RWPE2 (cell line): ENCODE results near the gene SCARF1.

Experiments used
- ATAC-seq: fragments of 200-7000 bp; cut with Tn5 transposase; 3 replicates; pipeline ENCODE4 v1.9.1; 2021; ENCODE audit warnings: low read depth
- DNase-seq: peaks from one replicate; pipeline ENCODE4 v3.0.0-alpha.2; 2020; ENCODE audit warnings: low spot score
- H3K27ac ChIP-seq: fragments of 450-650 bp; 2 replicates; pipeline ENCODE4 v1.5.1; 2017; ENCODE audit warnings: mild to moderate bottlenecking; ENCODE audit not compliant: poor library complexity, severe bottlenecking
- H3K27me3 ChIP-seq: fragments of 250-450 bp; sonication (Bioruptor Pico); 2 replicates; pipeline ENCODE4 v1.5.1; 2021; ENCODE audit warnings: mild to moderate bottlenecking, moderate library complexity; ENCODE audit not compliant: insufficient read depth, poor library complexity, severe bottlenecking
- H3K36me3 ChIP-seq: fragments of 250-450 bp; sonication (Bioruptor Pico); 2 replicates; pipeline ENCODE4 v1.5.1; 2020; ENCODE audit warnings: low read depth, mild to moderate bottlenecking, moderate library complexity
- H3K4me1 ChIP-seq: fragments of 250-450 bp; sonication (Bioruptor Pico); 2 replicates; pipeline ENCODE4 v1.5.1; 2021; ENCODE audit warnings: mild to moderate bottlenecking, moderate library complexity; ENCODE audit not compliant: insufficient read depth, poor library complexity, severe bottlenecking
- H3K4me3 ChIP-seq: fragments of 250-450 bp; sonication (Bioruptor Pico); 2 replicates; pipeline ENCODE4 v1.5.1; 2021; ENCODE audit warnings: mild to moderate bottlenecking, moderate library complexity; ENCODE audit not compliant: severe bottlenecking
- H3K9me3 ChIP-seq: fragments of 250-450 bp; sonication (Bioruptor Pico); 2 replicates; pipeline ENCODE4 v1.5.1; 2021; ENCODE audit warnings: mild to moderate bottlenecking, moderate library complexity; ENCODE audit not compliant: severe bottlenecking
- TF ChIP-seq, protein P1 (sequence below): fragments of 450-650 bp; IDR thresholded peaks from one replicate; pipeline ENCODE4 v1.5.1; 2017; ENCODE audit warnings: mild to moderate bottlenecking, moderate library complexity; ENCODE audit not compliant: poor library complexity, severe bottlenecking

SCARF1 gene

DNA sequence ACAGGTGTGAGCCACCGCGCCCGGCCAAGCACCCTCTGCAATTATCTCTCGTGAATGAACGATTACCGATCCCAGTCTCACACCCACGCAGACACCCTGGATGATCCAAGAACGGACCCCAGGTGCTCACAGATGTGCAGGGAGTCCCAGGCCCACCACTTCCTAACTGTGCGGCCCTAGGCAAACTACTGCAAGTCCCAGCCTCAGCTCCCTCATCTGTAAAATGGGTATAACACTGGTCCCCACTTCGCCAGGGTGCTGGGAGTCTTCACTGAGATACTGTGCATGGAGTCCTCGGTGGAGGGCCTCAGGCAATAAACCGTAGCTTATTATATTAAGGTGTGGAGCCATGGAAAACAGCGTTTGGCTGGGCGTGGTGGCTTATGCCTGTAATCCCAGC, 61.4 kb downstream of the SCARF1 start:
- no peak overlapping the region for H3K4me3 ChIP-seq
- TF ChIP-seq, protein P1, sequence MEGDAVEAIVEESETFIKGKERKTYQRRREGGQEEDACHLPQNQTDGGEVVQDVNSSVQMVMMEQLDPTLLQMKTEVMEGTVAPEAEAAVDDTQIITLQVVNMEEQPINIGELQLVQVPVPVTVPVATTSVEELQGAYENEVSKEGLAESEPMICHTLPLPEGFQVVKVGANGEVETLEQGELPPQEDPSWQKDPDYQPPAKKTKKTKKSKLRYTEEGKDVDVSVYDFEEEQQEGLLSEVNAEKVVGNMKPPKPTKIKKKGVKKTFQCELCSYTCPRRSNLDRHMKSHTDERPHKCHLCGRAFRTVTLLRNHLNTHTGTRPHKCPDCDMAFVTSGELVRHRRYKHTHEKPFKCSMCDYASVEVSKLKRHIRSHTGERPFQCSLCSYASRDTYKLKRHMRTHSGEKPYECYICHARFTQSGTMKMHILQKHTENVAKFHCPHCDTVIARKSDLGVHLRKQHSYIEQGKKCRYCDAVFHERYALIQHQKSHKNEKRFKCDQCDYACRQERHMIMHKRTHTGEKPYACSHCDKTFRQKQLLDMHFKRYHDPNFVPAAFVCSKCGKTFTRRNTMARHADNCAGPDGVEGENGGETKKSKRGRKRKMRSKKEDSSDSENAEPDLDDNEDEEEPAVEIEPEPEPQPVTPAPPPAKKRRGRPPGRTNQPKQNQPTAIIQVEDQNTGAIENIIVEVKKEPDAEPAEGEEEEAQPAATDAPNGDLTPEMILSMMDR, result no peak
- peaks cover 10% of the 10 kb centered on the region for H3K36me3 ChIP-seq
- DNase-seq, result no peak
- no peaks in the 10 kb centered on the region for H3K27me3 ChIP-seq
- no peaks in the 10 kb centered on the region for H3K9me3 ChIP-seq
- ATAC-seq, result no peak
- H3K27ac ChIP-seq, result no peak overlapping the region
- H3K4me1 ChIP-seq, result no peaks in the 10 kb centered on the region
